Neural progenitor cell (in vitro differentiated cells): Measurements from ENCODE around the gene SLC9C1. TPM values are rescaled to one million over a fixed set of nuclear protein-coding genes. Genes with fewer than 3 reads are reported as not detected.
"Not testable (repeated sequence)": the region's sequence is repeated elsewhere in the genome, so short reads cannot be mapped to it uniquely, and the experiment has no call there.

Source experiments
- DNase-seq: peaks from one replicate; pipeline ENCODE4 v3.0.0-alpha.2; 2016; ENCODE audit warnings: low spot score
- H2AFZ ChIP-seq: fragments of 200-600 bp; sonication (generic); replicated peaks from 2 replicates; pipeline ENCODE4 v1.6.1; 2016; ENCODE audit warnings: antibody characterized with exemption
- H3F3A ChIP-seq: fragments of 200-600 bp; sonication (generic); 2 replicates; pipeline ENCODE4 v1.6.1; 2016; ENCODE audit warnings: antibody characterized with exemption, low read depth
- H3K27ac ChIP-seq: fragments of 200-600 bp; sonication (generic); 2 replicates; pipeline ENCODE4 v1.5.1; 2016; ENCODE audit warnings: mild to moderate bottlenecking
- H3K27me3 ChIP-seq: fragments of 200-600 bp; sonication (generic); 2 replicates; pipeline ENCODE4 v1.6.1; 2016; ENCODE audit warnings: mild to moderate bottlenecking, moderate library complexity
- H3K36me3 ChIP-seq: fragments of 200-600 bp; sonication (generic); 2 replicates; pipeline ENCODE4 v1.5.1; 2016
- H3K4me1 ChIP-seq: fragments of 200-600 bp; sonication (generic); 2 replicates; pipeline ENCODE4 v1.6.1; 2016; ENCODE audit warnings: mixed run types
- H3K4me2 ChIP-seq: fragments of 200-600 bp; sonication (generic); 2 replicates; pipeline ENCODE4 v1.6.1; 2016
- H3K4me3 ChIP-seq: fragments of 200-600 bp; sonication (generic); 2 replicates; pipeline ENCODE4 v1.5.1; 2016
- H3K79me2 ChIP-seq: fragments of 200-600 bp; sonication (generic); 2 replicates; pipeline ENCODE4 v1.6.1; 2016; ENCODE audit warnings: low read depth
- H3K9ac ChIP-seq: fragments of 200-600 bp; sonication (generic); 2 replicates; pipeline ENCODE4 v1.6.1; 2016
- H3K9me3 ChIP-seq: fragments of 200-600 bp; sonication (generic); 2 replicates; pipeline ENCODE4 v1.5.1; 2016; ENCODE audit warnings: low read depth
- H4K20me1 ChIP-seq: fragments of 200-600 bp; sonication (generic); 2 replicates; pipeline ENCODE4 v1.6.1; 2016; ENCODE audit warnings: low read depth
- H3K27ac Mint-ChIP-seq: 3 replicates; pipeline ENCODE4 v1.8.0; 2021; ENCODE audit warnings: mixed read lengths
- H3K27me3 Mint-ChIP-seq: 2 replicates; pipeline ENCODE4 v1.8.0; 2022; ENCODE audit warnings: low read depth, mild to moderate bottlenecking, inconsistent platforms, moderate library complexity, mixed read lengths; ENCODE audit not compliant: insufficient read depth
- H3K36me3 Mint-ChIP-seq: 3 replicates; pipeline ENCODE4 v1.8.0; 2021; ENCODE audit warnings: mixed read lengths
- H3K4me1 Mint-ChIP-seq: 3 replicates; pipeline ENCODE4 v1.8.0; 2021; ENCODE audit warnings: mixed read lengths
- H3K4me3 Mint-ChIP-seq: 3 replicates; pipeline ENCODE4 v1.8.0; 2021; ENCODE audit warnings: mild to moderate bottlenecking, moderate library complexity, mixed read lengths
- H3K9me3 Mint-ChIP-seq: 3 replicates; pipeline ENCODE4 v1.8.0; 2020; ENCODE audit warnings: mixed read lengths
- CTCF ChIP-seq: fragments of 200-600 bp; sonication (generic); IDR thresholded peaks from 2 replicates; pipeline ENCODE4 v1.5.1; 2017; ENCODE audit warnings: antibody characterized with exemption, mild to moderate bottlenecking
- EZH2 ChIP-seq: fragments of 200-600 bp; sonication (generic); IDR thresholded peaks from 2 replicates; pipeline ENCODE4 v1.6.1; 2017; ENCODE audit warnings: antibody characterized with exemption, mild to moderate bottlenecking, moderate library complexity
- EZH2phosphoT487 ChIP-seq: fragments of 200-600 bp; sonication (generic); IDR thresholded peaks from 2 replicates; pipeline ENCODE4 v1.6.1; 2017; ENCODE audit warnings: antibody characterized with exemption
- total RNA-seq: library from RNA; depleted of rRNA; stranded (reverse); fragments of >200 nt; gene quantifications from 2 replicates; pipeline ENCODE4 v1.2.3, GENCODE V29; 2015; ENCODE audit warnings: low replicate concordance

The SLC9C1 gene
- total RNA-seq, 1 donor from 2014 or later: 1.3 TPM

GRCh38 chr3:112199622-112200316 lies 94.2 kb downstream of the SLC9C1 start:
- Histone ChIP-seq H3K9me3 (peaks cover 4% of the 10 kb centered on the region), H3F3A (no peaks in the 10 kb centered on the region), H3K27me3 (no peaks in the 10 kb centered on the region), H3K27ac (no peak overlapping the region), H2AFZ (no peak overlapping the region), H3K4me3 (no peak overlapping the region), H3K4me1 (peaks cover 10% of the 10 kb centered on the region), H3K79me2 (no peaks in the 10 kb centered on the region), H3K36me3 (peaks cover 4% of the 10 kb centered on the region), H3K4me2 (no peak overlapping the region), H3K9ac (no peak overlapping the region), H4K20me1 (no peaks in the 10 kb centered on the region)
- no peaks in the 10 kb centered on the region for H3K27me3 Mint-ChIP-seq
- DNase-seq: no peak
- TF ChIP-seq EZH2phosphoT487: no peak
- TF ChIP-seq EZH2: no peak
- TF ChIP-seq CTCF: no peak
- no peaks in the 10 kb centered on the region for H3K36me3 Mint-ChIP-seq
- no peaks in the 10 kb centered on the region for H3K4me1 Mint-ChIP-seq
- no peak overlapping the region for H3K27ac Mint-ChIP-seq
- peaks cover 4% of the 10 kb centered on the region for H3K9me3 Mint-ChIP-seq
- H3K4me3 Mint-ChIP-seq: no peak overlapping the region

GRCh38 chr3:112197131-112197530 lies 96.9 kb downstream of the SLC9C1 start:
- H3K4me2 ChIP-seq: no peak overlapping the region
- H3K36me3 ChIP-seq: peaks cover 4% of the 10 kb centered on the region
- H3K27ac ChIP-seq: no peak overlapping the region
- Mint-ChIP-seq H3K9me3 (peaks cover 18% of the 10 kb centered on the region), H3K4me1 (no peaks in the 10 kb centered on the region), H3K36me3 (peaks cover under 1% of the 10 kb centered on the region), H3K27ac (no peak overlapping the region), H3K4me3 (no peak overlapping the region), H3K27me3 (peaks cover 2% of the 10 kb centered on the region)
- H3K4me3 ChIP-seq: no peak overlapping the region
- no peaks in the 10 kb centered on the region for H3K27me3 ChIP-seq
- no peak for TF ChIP-seq CTCF
- no peak for TF ChIP-seq EZH2phosphoT487
- TF ChIP-seq EZH2: no peak
- no peaks in the 10 kb centered on the region for H4K20me1 ChIP-seq
- H3K9me3 ChIP-seq: peaks cover 4% of the 10 kb centered on the region
- H3K4me1 ChIP-seq: peaks cover 10% of the 10 kb centered on the region
- H3K79me2 ChIP-seq: no peaks in the 10 kb centered on the region
- H3F3A ChIP-seq: no peaks in the 10 kb centered on the region
- H3K9ac ChIP-seq: no peak overlapping the region
- peak overlapping the region; percentile 92 for H2AFZ ChIP-seq
- DNase-seq: peak; percentile 11

- H3K4me1 Mint-ChIP-seq: peaks cover 2% of the 10 kb centered on the region
These were observed 106.7 kb downstream of the SLC9C1 start for GRCh38 chr3:112187300-112187699.

GRCh38 chr3:112185423-112186035 lies 108.5 kb downstream of the SLC9C1 start:
- H3K4me2 ChIP-seq: peak overlapping the region; percentile 80
- not testable (repeated sequence) for H3K27ac Mint-ChIP-seq, H3K79me2 ChIP-seq, H3K36me3 ChIP-seq, H3K4me1 ChIP-seq, H3K27me3 Mint-ChIP-seq, H3K27ac ChIP-seq, H3F3A ChIP-seq, H3K9me3 ChIP-seq, H3K9me3 Mint-ChIP-seq, H3K9ac ChIP-seq, H3K4me1 Mint-ChIP-seq, H4K20me1 ChIP-seq, H3K36me3 Mint-ChIP-seq
- peak; percentile 59 for DNase-seq
- H3K27me3 ChIP-seq: peaks cover 11% of the 10 kb centered on the region
- peak overlapping the region; percentile 16 for H3K4me3 Mint-ChIP-seq
- peak overlapping the region; percentile 96 for H2AFZ ChIP-seq
- peak overlapping the region; percentile 51 for H3K4me3 ChIP-seq

More at GRCh38 chr3:112187300-112187699, 106.7 kb downstream of the SLC9C1 start:
- H3K9ac ChIP-seq: no peak overlapping the region
- H3K27ac ChIP-seq: no peak overlapping the region
- Mint-ChIP-seq H3K27me3 (no peaks in the 10 kb centered on the region), H3K9me3 (peaks cover 10% of the 10 kb centered on the region), H3K36me3 (peaks cover 2% of the 10 kb centered on the region), H3K27ac (no peak overlapping the region), H3K4me3 (no peak overlapping the region)
- no peak overlapping the region for H3K4me2 ChIP-seq
- H3K4me1 ChIP-seq: no peaks in the 10 kb centered on the region
- H2AFZ ChIP-seq: no peak overlapping the region
- DNase-seq: no peak
- H4K20me1 ChIP-seq: no peaks in the 10 kb centered on the region
- H3F3A ChIP-seq: no peaks in the 10 kb centered on the region
- H3K27me3 ChIP-seq: peaks cover 11% of the 10 kb centered on the region
- no peaks in the 10 kb centered on the region for H3K9me3 ChIP-seq
- TF ChIP-seq CTCF: no peak
- no peak for TF ChIP-seq EZH2phosphoT487
- no peak for TF ChIP-seq EZH2
- no peaks in the 10 kb centered on the region for H3K79me2 ChIP-seq
- H3K4me3 ChIP-seq: no peak overlapping the region
- no peaks in the 10 kb centered on the region for H3K36me3 ChIP-seq
